Left lobe of liver (tissue), 2 donors: ENCODE data around the gene GPR176. TPM values are rescaled to one million over a fixed set of nuclear protein-coding genes. Genes with fewer than 3 reads are reported as not detected.
"Not testable (repeated sequence)": the region's sequence is repeated elsewhere in the genome, so short reads cannot be mapped to it uniquely, and the experiment has no call there.

Source experiments
- ATAC-seq: fragments of 200-7000 bp; cut with Tn5 transposase; one replicate; pipeline ENCODE4 v1.9.1; 2020; ENCODE audit warnings: mild to moderate bottlenecking, moderate library complexity
- DNase-seq: peaks from one replicate; pipeline ENCODE4 v3.0.0-alpha.2; 2020; ENCODE audit warnings: low spot score
- total RNA-seq: library from RNA; stranded (reverse); gene quantifications from one replicate; pipeline ENCODE4 v1.2.1, GENCODE V29; 2021
- donor health status: DM: no; HTN: no; CAD: no; lungs with moderate emphysema.
- donor health status: DM: no; HTN: yes; CAD: no.

GPR176 gene
- total RNA-seq, 1 donor from 2014 or later = 0.88 TPM

- not testable (repeated sequence) for DNase-seq, ATAC-seq
Measured at GRCh38 chr15:39893051-39893450, 27.0 kb downstream of the GPR176 start.

DNA sequence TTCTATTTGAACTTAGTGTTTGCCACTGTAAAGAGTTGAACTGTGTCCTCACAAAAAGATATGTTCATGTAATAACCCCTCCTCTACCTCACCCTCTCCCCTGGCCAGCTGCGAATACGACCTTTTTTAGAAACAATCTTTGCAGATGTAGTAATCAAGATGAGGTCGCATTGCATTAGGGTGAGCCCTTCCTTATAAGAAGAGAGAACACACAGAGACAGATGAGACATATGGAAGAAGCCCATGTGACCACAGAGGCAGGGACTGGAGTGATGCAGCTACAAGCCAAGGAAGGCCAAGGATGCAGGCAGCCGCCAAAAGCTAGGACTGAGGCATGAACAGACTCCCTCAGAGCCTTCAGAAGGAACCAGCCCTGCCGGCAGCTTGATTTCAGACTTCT lies 27.6 kb downstream of the GPR176 start:
- DNase-seq (no peak), ATAC-seq (no peak)

GRCh38 chr15:39890621-39891020 lies 29.4 kb downstream of the GPR176 start:
- ATAC-seq (no peak), DNase-seq (no peak)

- no peak for DNase-seq
- ATAC-seq = no peak
Measured at GRCh38 chr15:39889601-39890000, 30.5 kb downstream of the GPR176 start.

DNA sequence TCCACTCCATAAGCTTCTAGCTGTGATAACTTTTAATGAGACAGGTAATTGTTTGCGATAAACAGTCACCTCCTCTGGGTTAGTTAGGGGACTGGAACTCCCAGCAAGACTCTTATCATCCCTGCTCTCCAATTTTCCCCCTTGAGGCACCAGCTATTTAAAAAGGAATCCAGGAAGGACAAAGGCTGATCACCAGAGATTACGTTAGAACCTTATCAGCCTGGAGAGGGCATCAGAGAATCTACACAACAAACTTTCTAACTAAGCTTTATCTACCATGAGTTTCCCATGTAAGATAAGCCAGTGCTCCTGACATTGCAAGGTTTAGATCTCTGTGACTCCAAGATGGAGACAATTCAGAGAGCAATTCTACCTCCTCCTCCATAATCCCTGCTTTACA lies 31.3 kb downstream of the GPR176 start:
- ATAC-seq = no peak

DNA sequence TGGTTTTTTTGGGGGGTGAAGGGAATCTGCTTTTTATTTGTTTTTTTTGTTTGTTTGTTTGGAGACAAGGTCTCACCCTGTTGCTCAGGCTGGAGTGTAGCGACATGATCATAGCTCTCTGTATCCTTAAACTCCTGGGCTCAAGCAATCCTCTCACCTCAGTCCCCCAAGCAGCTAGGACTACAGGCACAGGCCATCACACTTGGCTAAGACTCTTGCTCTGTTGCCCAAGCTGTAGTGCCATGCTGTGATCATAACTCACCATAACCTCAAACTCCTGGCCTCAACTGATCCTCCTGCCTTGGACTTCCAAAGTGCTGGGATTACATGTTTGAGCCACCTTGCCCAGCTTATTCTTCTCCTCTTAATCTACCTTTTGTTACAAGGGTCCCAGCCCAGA lies 31.8 kb downstream of the GPR176 start:
- DNase-seq = no peak
- peak; percentile 37 for ATAC-seq

More for the DNA sequence above, 31.3 kb downstream of the GPR176 start:
- no peak for DNase-seq

DNA sequence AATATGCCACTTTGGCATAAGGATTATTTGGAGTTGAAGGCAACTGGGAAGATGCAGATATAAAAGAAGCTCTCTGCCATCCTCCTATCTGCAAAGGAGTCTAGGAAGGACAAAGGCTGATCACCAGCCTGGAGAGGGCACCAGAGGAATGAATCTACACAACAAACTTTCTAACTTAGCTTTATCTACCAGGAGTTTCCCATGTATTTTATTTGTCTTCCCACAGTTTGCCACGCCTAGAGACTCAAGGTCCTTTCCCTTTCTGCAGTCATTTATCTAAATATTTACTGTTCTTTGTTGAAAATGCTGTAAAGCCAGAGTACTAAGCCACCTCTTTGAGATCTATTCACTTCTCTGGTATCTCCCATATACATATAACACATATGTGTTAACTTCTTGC lies 32.2 kb downstream of the GPR176 start:
- DNase-seq (no peak), ATAC-seq (peak; percentile 87)

- DNase-seq (no peak), ATAC-seq (no peak)
Measured at GRCh38 chr15:39887211-39887610, 32.9 kb downstream of the GPR176 start.

GRCh38 chr15:39886418-39886817 lies 33.6 kb downstream of the GPR176 start:
- no peak for ATAC-seq

GRCh38 chr15:39885099-39885777 lies 34.8 kb downstream of the GPR176 start:
- DNase-seq = no peak
- ATAC-seq = peak; percentile 68

More at GRCh38 chr15:39886418-39886817, 33.6 kb downstream of the GPR176 start:
- no peak for DNase-seq

DNA sequence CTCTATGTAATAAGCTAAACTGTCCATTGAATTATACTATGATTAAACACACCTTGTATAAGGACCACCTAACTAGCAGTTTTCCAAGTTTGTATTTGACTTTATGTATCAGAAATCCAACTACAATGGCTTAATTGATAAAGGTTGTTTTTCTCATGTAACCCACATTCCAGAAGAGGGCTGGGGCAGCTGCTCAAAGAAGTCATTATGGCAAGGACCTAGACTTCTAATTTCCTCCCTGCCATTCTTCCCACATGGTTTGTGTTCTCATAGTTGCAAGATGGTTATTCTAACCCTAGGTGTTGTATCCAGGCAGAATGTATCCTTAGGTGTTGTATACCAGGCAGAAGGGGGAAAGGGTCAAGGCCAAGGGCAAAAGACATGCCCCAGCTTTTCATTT lies 35.7 kb downstream of the GPR176 start:
- no peak for ATAC-seq

DNA sequence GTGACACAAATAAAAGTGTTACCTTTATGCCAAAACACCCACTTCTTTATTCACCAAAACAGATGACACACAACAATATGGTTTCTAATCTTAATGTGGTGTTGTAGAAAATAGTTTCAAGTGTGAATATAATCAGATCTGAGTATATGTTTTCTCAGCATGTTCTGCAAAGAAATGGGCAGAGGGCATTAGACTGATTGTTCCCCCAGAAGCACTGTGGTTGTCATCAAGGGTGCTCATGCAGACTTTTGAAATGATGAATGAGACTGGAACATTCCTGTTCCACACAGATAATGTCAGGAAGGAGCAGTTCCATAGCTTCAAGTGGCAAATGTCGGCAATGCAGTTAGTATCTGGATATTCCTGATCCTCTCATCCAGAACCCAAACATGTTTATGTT lies 37.5 kb downstream of the GPR176 start:
- no peak for DNase-seq
- ATAC-seq = no peak

More for the DNA sequence above, 35.7 kb downstream of the GPR176 start:
- no peak for DNase-seq

- ATAC-seq (no peak), DNase-seq (no peak)
Measured at GRCh38 chr15:39881790-39882189, 38.3 kb downstream of the GPR176 start.

DNA sequence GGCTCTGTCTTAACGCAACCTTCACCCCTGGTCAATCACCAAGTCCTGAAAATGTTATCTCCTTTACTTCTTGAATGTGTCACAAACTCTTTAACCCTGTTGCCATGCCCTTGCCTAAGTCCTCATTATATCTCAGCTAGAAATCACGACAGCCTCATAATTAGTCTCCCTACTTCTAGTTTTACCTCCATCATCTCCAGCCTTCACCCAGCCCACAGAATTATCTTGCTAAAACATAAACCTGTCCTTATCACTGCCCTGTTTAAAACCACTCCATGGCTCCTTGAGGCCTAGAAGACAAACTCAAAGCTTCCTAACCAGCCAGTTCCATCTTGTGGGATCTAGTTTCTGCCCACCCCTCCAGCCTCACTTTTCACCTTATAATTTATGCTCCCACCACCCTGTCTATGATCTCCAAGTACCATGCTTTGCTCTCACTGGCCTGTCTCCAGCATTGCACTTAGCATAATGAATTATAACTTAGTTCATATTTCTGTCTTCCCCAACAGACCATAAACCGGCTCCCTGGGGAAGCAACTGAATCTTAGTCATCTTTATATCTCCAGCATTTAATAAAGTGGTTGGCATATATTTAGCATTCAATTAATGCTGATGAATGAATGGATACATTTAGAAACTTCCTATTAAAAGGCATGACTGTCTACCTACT lies 39.2 kb downstream of the GPR176 start:
- no peak for ATAC-seq
- DNase-seq = no peak

GRCh38 chr15:39878406-39878785 lies 41.7 kb downstream of the GPR176 start:
- DNase-seq (no peak), ATAC-seq (no peak)

GRCh38 chr15:39874890-39875549 lies 45.0 kb downstream of the GPR176 start:
- DNase-seq = peak; percentile 47
- ATAC-seq = peak; percentile 96

GRCh38 chr15:39873978-39874377 lies 46.1 kb downstream of the GPR176 start:
- no peak for DNase-seq
- ATAC-seq = no peak

GRCh38 chr15:39870537-39870936 lies 49.5 kb downstream of the GPR176 start:
- no peak for DNase-seq
- ATAC-seq = no peak

- no peak for ATAC-seq
- DNase-seq = no peak
Measured at GRCh38 chr15:39869858-39870515, 50.1 kb downstream of the GPR176 start.

DNA sequence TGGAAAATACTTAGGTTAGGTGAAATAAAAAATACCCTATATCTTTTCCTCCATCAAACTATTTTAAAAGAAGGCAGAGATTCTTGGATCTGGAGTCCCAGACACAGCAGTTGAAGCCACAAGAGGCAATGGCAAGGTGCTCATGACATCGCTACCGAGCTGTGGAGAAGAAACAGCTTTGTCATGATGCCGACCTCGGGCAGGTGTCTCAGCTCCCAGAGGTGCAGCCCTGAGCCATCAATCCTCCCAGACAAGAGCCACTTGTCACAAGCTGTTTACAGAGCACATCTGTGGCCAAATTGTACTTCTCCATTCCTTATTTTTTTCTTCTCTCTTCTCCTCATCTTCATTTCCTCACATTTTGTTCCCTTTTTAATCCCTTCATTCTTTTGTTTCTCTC lies 50.8 kb downstream of the GPR176 start:
- no peak for DNase-seq

GRCh38 chr15:39868396-39868795 lies 51.7 kb downstream of the GPR176 start:
- peak; percentile 19 for ATAC-seq
- DNase-seq = no peak

More for the DNA sequence above, 50.8 kb downstream of the GPR176 start:
- ATAC-seq = no peak
